ENCODE data around the gene KCNK7.

DNA sequence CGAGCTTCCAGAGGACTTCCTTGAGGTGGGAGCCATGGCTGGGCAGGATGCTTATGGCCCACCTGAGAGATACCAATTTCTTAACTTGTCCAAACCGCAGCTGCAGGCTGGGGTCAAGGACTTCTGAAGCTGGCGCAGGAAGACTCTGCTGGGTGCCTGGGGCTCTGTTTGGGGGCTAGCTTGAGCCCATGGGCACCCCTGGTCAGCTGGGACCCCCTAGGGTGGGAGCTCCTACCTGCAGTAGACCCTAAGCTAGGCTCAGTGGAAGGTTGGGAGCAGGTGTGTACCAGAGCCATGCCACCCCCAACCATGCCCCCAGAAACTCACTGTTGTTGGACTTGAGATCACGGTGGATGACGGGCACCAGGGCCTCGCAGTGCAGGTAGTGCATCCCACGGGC lies 17.1 kb upstream of the KCNK7 start:
- no peak for TF ChIP-seq TAF1 (IDR thresholded peaks at IDR 0.05; ENCODE audit: borderline replicate concordance, insufficient read depth, low read length)
- TF ChIP-seq POLR2AphosphoS5 (IDR thresholded peaks at IDR 0.05; ENCODE audit: low read depth, low read length) = no peak

Data from PFSK-1 (cell line).